ENCODE measurements around the gene ZC3H12A.

The ZC3H12A gene

DNA sequence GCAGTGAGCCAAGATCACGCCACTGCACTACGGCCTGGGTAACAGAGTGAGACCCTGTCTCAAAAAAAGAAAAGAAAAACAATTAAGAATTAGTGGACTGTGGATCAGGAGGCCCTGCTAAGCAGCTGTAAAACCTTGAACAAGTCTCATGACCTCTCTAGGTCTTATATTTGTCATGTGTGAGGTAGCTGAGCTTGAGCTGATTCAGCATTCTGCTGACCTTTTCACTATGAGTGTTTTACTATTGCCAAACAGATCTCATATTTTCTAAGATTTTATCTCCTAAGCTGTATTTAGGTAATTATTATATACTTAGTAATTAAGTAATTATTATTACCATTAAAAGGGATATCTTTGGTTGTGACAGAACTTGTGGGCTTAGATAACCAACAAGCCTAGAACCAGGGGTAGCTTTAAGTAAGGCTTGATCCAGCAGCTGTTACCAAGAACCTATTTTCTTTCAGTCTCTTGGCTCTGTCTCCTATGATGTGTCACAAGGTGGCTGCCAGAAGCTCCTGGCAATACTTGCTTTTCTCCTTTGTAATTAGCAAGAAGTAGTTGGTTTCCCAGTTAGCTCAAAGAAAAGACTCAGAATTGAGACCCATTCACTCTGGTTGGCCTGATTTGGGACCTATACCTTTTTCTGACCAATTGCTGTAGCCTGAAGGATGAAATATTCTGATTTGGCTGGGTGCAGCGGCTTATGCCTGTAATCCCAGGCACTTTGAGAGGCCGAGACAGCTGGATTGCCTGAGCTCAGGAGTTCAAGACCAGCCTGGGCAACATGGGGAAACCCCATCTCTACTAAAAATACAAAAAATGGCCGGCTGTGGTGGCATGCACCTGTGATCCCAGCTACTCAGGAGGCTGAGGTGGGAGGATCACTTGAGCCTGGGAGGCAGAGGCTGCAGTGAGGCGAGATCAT is 8.5 kb upstream of the ZC3H12A start:
- Histone ChIP-seq H3K9me3 (replicated peaks in 1 of 11) (no peaks in the 10 kb centered on the region), H3K9ac (no peak overlapping the region), H3K36me3 (no peaks in the 10 kb centered on the region), H3K4me3 (no peak overlapping the region), H3K27ac (no peak overlapping the region), H3K27me3 (no peaks in the 10 kb centered on the region), H3K4me1 (peaks cover 0 to 7% (median 0%) of the 10 kb centered on the region in 10 experiments; a peak in 1 of 20 replicates), H3K4me2 (no peak overlapping the region), H4K20me1 (no peaks in the 10 kb centered on the region; a peak in 1 of 22 replicates)
- TF ChIP-seq Cebpa-rat (IDR thresholded peaks at IDR 0.05) = no peak

GRCh38 chr1:37468037-37468436 is 6.3 kb upstream of the ZC3H12A start:
- Histone ChIP-seq H4K20me1 (no peaks in the 10 kb centered on the region; a peak in 1 of 22 replicates), H3K27me3 (no peaks in the 10 kb centered on the region), H3K4me3 (no peak overlapping the region), H3K36me3 (no peaks in the 10 kb centered on the region), H3K9ac (no peak overlapping the region), H3K27ac (no peak overlapping the region), H3K9me3 (replicated peaks in 1 of 11) (no peaks in the 10 kb centered on the region), H3K4me2 (no peak overlapping the region), H3K4me1 (peaks cover 12 to 27% (median 20%) of the 10 kb centered on the region in 10 experiments)
- no peak for TF ChIP-seq Cebpa-rat (IDR thresholded peaks at IDR 0.05)

DNA sequence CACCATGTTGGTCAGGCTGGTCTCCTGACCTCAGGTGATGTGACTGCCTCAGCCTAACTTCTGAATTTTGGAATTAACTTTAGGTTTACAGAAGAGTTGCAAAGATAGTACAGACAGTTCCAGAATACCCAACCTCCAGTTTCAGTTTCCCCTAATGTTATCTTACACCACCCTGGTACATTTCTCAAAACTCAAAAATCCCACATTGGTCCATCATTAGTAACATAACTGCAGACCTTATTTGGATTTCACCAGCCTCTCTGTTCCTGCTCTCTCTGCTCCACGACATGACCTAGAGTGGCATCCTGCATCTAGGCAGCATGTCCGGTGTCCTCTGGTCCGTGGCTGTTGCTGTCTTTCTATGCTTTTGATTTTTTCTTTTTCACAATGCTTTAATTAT is 5.0 kb upstream of the ZC3H12A start:
- Histone ChIP-seq H4K20me1 (no peaks in the 10 kb centered on the region; a peak in 1 of 22 replicates), H3K4me3 (no peak overlapping the region), H3K9me3 (replicated peaks in 1 of 11) (no peaks in the 10 kb centered on the region), H3K9ac (no peak overlapping the region), H3K4me1 (peaks cover 24 to 38% (median 30%) of the 10 kb centered on the region in 10 experiments), H3K27me3 (peaks cover 0 to 5% (median 0%) of the 10 kb centered on the region in 11 experiments; a peak in 2 of 22 replicates), H3K36me3 (no peaks in the 10 kb centered on the region), H3K27ac (no peak overlapping the region), H3K4me2 (no peak overlapping the region)
- TF ChIP-seq Cebpa-rat (IDR thresholded peaks at IDR 0.05) = no peak

- H3K27ac ChIP-seq = peak overlapping the region in 5 of 11 experiments; percentile 13 to 45 (median 35); a peak in 4 of 22 replicates
- H3K4me3 ChIP-seq = peak overlapping the region in 3 of 10 experiments; percentile 3 to 34 (median 19); a peak in 1 of 20 replicates
- H3K9me3 ChIP-seq (replicated peaks in 1 of 11) = no peaks in the 10 kb centered on the region
- H3K4me2 ChIP-seq = peak overlapping the region in 10 of 11 experiments; percentile 22 to 100 (median 99); a peak in 19 of 22 replicates
- peak overlapping the region in 4 of 11 experiments; percentile 7 to 50 (median 42); a peak in 3 of 22 replicates for H3K9ac ChIP-seq
- H4K20me1 ChIP-seq = peaks cover 10 to 19% (median 18%) of the 10 kb centered on the region in 11 experiments; a peak in 18 of 22 replicates
- peaks cover 0 to 5% (median 0%) of the 10 kb centered on the region in 11 experiments; a peak in 2 of 22 replicates for H3K27me3 ChIP-seq
- peaks cover 4 to 15% (median 13%) of the 10 kb centered on the region in 11 experiments; a peak in 20 of 22 replicates for H3K36me3 ChIP-seq
- no peak for TF ChIP-seq Cebpa-rat (IDR thresholded peaks at IDR 0.05)
- H3K4me1 ChIP-seq = peaks cover 32 to 46% (median 46%) of the 10 kb centered on the region in 10 experiments
These were observed 2.8 kb upstream of the ZC3H12A start for GRCh38 chr1:37471345-37472231.

GRCh38 chr1:37472281-37472680 is 2.1 kb upstream of the ZC3H12A start:
- TF ChIP-seq Cebpa-rat (IDR thresholded peaks at IDR 0.05) = no peak
- H3K4me2 ChIP-seq = peak overlapping the region; percentile 22 to 100 (median 99); a peak in 21 of 22 replicates
- H3K9ac ChIP-seq = no peak overlapping the region; a peak in 2 of 22 replicates
- no peak overlapping the region; a peak in 1 of 22 replicates for H3K27ac ChIP-seq
- peaks cover 4 to 22% (median 18%) of the 10 kb centered on the region in 11 experiments; a peak in 20 of 22 replicates for H3K36me3 ChIP-seq
- H4K20me1 ChIP-seq = peaks cover 14 to 26% (median 24%) of the 10 kb centered on the region in 11 experiments; a peak in 18 of 22 replicates
- peaks cover 32 to 53% (median 52%) of the 10 kb centered on the region in 10 experiments for H3K4me1 ChIP-seq
- H3K4me3 ChIP-seq = no peak overlapping the region
- peaks cover 0 to 5% (median 0%) of the 10 kb centered on the region in 11 experiments; a peak in 2 of 22 replicates for H3K27me3 ChIP-seq
- no peaks in the 10 kb centered on the region for H3K9me3 ChIP-seq (replicated peaks in 1 of 11)

DNA sequence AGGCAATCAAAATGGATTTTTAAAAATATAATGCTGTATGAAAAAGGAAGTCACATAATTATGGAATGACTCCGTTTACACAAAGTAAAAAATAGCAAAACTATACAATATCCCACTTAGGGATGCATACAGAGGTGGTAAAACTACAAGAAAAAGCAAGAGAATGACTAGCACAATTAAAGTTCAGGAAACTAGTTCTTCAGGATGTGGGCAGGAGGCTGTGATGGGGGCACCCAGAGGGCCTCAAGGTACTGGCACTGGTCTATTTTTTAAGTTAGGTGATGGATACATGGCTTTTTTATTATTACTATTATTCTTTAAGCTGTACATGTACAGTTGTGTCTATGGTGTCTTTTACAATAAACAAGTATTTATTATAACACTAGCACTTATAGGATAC is 1.4 kb upstream of the ZC3H12A start:
- Histone ChIP-seq H3K4me3 (peak overlapping the region in 4 of 10 experiments; percentile 83 to 94 (median 90); a peak in 4 of 20 replicates), H3K27ac (no peak overlapping the region), H3K9ac (peak overlapping the region in 1 of 11 experiments; percentile 92; a peak in 1 of 22 replicates), H4K20me1 (peaks cover 19 to 33% (median 26%) of the 10 kb centered on the region in 11 experiments; a peak in 18 of 22 replicates), H3K27me3 (peaks cover 0 to 5% (median 0%) of the 10 kb centered on the region in 11 experiments; a peak in 2 of 22 replicates), H3K36me3 (peaks cover 10 to 29% (median 24%) of the 10 kb centered on the region in 11 experiments; a peak in 21 of 22 replicates), H3K4me1 (peaks cover 39 to 60% (median 59%) of the 10 kb centered on the region in 10 experiments), H3K4me2 (peak overlapping the region; percentile 79 to 100 (median 99)), H3K9me3 (replicated peaks in 1 of 11) (no peaks in the 10 kb centered on the region)
- TF ChIP-seq Cebpa-rat (IDR thresholded peaks at IDR 0.05) = no peak

GRCh38 chr1:37473431-37474045 is 842 bp upstream of the ZC3H12A start:
- TF ChIP-seq Cebpa-rat (IDR thresholded peaks at IDR 0.05) = no peak
- Histone ChIP-seq H3K4me2 (peak overlapping the region; percentile 79 to 100 (median 99)), H3K4me3 (peak overlapping the region; percentile 81 to 96 (median 86)), H3K27ac (peak overlapping the region in 8 of 11 experiments; percentile 84 to 98 (median 94); a peak in 11 of 22 replicates), H3K27me3 (peaks cover 0 to 5% (median 0%) of the 10 kb centered on the region in 11 experiments; a peak in 2 of 22 replicates), H3K36me3 (peaks cover 16 to 35% (median 29%) of the 10 kb centered on the region in 11 experiments), H3K9me3 (replicated peaks in 1 of 11) (no peaks in the 10 kb centered on the region), H3K9ac (peak overlapping the region; percentile 84 to 95 (median 92)), H3K4me1 (peaks cover 45 to 66% (median 65%) of the 10 kb centered on the region in 10 experiments), H4K20me1 (peaks cover 22 to 39% (median 28%) of the 10 kb centered on the region in 11 experiments; a peak in 18 of 22 replicates)

All from BLaER1 treated with 17β-estradiol and CSF1 and Interleukin-3, amounts not matched to agents 10 nM and 100 nM (cell line).